NT2/D1 (cell line): ENCODE data around the gene BMAL1.

Experiments used
- SUZ12 ChIP-seq: IDR thresholded peaks from 2 replicates; pipeline ENCODE4 v1.6.1; 2011; ENCODE audit not compliant: insufficient read length, insufficient read depth; ENCODE audit errors: extremely low read depth
- YY1 ChIP-seq: IDR thresholded peaks from 2 replicates; pipeline ENCODE4 v1.6.1; 2011; ENCODE audit not compliant: insufficient read length, insufficient read depth
- ZNF274 ChIP-seq: IDR thresholded peaks from 2 replicates; pipeline ENCODE4 v1.6.1; 2011; ENCODE audit warnings: mild to moderate bottlenecking, low read depth, low read length

GRCh38 chr11:13297308-13297916 is 19.8 kb downstream of the BMAL1 start:
- TF ChIP-seq YY1: no peak
- no peak for TF ChIP-seq ZNF274
- no peak for TF ChIP-seq SUZ12
